GM18520 (cell line): ENCODE measurements around the gene MBTD1.
"Not testable (repeated sequence)": the region's sequence is repeated elsewhere in the genome, so short reads cannot be mapped to it uniquely, and the experiment has no call there.

Experiments used
- ATAC-seq: cut with Tn5 transposase; IDR thresholded peaks from one replicate; pipeline ENCODE4 v1.9.1; 2021; ENCODE audit not compliant: unreplicated experiment

The MBTD1 gene

GRCh38 chr17:51259564-51260236 lies at the start of gene MBTD1:
Gene MBTD1, minus strand, starts transcription at chr17:51260049. Its CDS starts 34,888 bp downstream, at chr17:51225161.
- peak; percentile 53 for ATAC-seq

GRCh38 chr17:51305182-51305581 lies 45.3 kb upstream of the MBTD1 start:
- ATAC-seq: no peak

- ATAC-seq: no peak
Observed at GRCh38 chr17:51299859-51300258, 40.0 kb upstream of the MBTD1 start.

DNA sequence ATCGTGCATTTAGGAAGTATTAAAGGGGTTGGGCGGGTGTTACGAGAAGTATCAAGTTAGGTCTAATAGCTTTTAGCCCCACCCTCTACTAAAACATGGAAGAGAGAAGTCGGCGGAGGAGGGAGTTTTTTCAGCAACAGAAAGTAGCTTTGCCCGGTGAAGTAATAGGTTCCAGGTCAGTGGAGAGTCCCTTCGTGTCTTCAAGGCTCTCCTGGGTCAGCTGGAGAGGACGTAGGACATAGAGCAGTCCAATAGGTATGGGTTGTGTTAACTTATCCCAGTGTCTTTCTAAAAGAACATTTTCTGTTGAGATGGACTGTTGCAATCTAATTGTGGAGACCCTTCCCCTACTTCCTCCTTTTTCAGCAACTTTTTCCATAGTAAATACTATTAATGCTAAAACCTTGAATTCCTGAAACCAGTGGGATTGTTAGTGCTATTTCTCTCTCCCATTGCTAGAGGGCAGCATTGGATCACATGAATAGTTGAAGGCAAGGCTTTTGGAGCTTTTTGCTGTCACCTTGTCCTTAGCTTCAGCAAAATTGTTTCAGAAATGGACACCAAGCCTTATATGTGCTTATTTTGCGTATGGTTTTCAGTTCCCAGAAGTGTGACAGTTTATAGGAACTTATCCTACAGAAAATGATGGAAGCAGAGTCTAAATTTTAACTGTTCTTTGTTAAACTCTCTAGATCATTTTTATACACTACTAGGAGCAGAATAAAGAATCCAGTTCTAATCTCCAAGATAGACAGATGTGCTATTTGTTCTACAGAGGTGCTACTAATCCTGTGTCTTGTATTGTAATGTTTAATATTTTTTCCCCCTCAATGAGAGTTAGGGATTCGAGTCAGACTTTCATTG lies 38.9 kb upstream of the MBTD1 start:
- no peak for ATAC-seq

DNA sequence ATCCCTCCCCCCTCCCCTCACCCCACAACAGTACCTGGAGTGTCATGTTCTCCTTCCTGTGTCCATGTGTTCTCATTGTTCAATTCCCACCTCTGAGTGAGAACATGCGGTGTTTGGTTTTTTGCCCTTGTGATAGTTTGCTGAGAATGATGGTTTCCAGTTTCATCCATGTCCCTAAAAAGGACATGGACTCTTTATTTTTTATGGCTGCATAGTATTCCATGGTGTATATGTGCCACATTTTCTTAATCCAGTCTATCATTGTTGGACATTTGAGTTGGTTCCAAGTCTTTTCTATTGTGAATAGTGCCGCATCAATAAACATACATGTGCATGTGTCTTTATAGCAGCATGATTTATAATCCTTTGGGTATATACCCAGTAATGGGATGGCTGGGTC lies 34.5 kb upstream of the MBTD1 start:
- ATAC-seq: not testable (repeated sequence)

- no peak for ATAC-seq
Observed at GRCh38 chr17:51289696-51290111, 29.9 kb upstream of the MBTD1 start.

DNA sequence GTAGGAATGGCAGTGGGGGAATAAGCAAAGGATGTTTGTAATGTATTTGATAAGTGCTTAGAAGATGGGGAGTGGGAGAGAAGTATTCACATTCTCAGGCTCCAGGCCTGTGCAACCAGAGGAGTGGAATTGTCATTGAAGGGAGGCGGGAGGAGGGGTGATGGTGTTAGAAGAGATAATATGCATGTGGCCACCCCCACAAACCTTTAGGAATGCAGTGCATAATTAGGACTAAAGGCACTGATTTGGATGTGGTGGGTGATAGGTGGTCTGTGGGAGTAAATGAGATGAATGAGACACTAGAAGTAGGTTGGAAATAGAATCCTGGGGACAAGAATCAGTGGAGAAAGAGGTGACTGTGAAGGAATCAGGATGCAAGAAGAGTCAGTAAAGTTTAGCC lies 27.6 kb upstream of the MBTD1 start:
- ATAC-seq: no peak

DNA sequence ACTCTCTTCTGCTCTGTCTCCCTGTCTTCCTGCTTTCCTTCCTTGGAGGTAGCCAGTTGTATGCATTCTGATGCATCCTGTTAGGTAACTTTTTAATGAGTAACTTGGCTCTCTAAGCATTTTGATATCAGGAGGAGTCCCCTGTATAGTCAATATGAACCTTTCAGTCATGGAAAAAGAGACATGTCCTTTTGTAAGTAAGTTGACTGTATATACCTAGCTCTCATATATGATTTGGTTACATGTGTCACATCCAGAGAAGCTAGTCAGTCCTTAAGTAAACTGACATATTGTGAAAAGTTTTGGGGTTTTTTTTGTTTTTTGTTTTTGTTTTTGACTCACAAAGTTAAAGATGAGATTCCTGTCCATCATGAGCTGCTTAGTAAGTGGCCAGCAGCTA lies 19.3 kb upstream of the MBTD1 start:
- no peak for ATAC-seq

DNA sequence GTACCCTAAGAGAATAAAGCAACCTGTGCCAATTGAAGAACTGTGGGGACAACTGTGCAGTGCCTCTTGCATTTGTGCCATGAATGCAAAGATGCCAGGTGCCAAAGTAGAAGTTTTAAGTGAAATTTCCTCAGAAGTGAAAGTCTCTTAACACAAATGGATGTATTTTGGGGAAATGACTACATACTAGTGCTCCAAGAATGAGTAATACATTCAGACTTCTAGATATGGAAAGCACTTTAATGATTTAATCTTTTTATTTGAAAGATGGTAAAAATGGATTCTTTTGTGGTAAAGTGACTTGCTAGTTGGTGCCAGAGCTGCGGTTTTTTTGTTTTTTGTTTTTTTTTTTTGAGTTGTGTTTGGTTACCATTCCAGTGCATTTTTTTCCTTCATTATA lies 15.5 kb upstream of the MBTD1 start:
- no peak for ATAC-seq

DNA sequence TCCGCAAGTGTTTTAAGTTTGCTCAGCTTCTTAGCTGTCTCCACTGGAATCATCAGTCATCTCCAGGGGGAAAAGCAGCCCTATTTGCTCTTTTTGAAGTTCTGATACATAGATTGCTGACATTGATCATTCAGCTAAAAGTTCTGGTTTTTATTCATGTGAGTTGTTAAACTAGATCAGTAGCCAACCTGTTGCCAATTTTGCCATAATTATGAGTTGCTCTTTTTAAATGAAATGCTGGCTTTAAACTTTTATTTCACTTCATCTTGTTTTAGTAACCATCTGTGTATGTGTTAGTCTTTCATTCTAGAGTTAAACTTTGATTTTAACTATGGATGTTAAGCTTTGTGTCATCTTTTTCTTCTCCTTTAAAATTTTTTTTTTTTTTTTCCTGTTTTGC lies 13.0 kb upstream of the MBTD1 start:
- ATAC-seq: no peak

GRCh38 chr17:51270636-51271035 lies 10.8 kb upstream of the MBTD1 start:
- ATAC-seq: no peak

- no peak for ATAC-seq
Observed at GRCh38 chr17:51269991-51270390, 10.1 kb upstream of the MBTD1 start.

DNA sequence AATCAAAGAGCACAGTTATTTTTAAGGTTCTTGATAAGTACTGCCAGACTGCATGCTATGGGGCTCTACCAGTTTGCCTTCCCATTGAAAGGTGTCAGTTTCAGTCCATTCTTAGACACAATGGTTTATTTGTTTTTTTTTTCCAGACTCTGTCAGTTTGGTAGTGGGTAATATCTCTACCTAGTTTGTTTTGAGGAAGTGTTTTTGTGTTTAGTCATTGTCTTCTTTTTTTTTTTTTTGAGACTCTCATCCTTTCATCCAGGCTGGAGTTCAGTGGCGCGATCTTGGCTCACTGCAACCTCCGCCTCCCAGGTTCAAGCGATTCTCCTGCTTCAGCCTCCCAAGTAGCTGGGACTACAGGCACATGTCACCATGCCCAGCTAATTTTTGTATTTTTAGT lies 4.6 kb upstream of the MBTD1 start:
- ATAC-seq: not testable (repeated sequence)

GRCh38 chr17:51263006-51263405 lies 3.2 kb upstream of the MBTD1 start:
- ATAC-seq: no peak

GRCh38 chr17:51261024-51261963 lies 1.4 kb upstream of the MBTD1 start:
- ATAC-seq: no peak

GRCh38 chr17:51260237-51261023 lies 581 bp upstream of the MBTD1 start, which contains the start of gene UTP18:
Gene UTP18, plus strand, starts transcription at chr17:51260546. Its CDS starts 39 bp downstream, at chr17:51260585.
- ATAC-seq: peak; percentile 62

DNA sequence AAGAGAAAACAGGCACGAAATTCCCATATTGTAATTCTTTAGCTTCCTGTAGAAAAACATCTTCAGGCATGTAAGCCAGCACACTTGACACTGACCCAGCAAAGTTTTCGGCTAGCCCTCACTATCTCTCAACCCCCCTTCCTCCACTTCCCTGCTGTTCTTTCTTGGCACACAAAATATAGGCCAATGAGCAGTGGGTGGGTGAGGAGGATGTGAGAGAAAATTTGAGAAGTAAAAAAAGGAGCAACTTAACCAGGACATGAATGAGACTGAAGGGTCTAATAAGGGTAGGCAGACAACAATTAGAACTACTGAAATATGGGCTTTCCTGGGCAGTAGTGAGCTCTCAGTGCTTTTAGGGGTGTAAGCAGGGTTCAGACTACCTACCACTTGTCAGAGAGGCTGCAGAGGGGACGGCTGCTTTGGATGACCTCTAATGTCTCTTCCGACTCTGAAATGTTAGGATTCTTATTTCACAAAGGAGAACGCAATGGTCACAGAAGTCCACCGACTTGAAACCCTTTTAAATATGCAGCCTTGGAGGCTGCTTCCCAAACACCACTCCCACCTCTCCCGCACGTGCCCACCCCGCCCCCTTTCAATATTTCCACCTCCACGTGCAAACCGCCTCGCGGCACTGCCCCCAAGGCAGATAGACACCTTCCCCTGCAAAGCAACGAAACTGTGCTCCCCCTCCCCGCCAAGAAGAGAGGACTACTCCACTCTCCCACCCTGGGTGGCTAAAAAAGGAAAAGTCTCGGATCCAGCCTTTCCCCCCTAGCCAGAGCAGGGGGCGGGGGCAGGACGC lies 889 bp downstream of the MBTD1 start:
- no peak for ATAC-seq

DNA sequence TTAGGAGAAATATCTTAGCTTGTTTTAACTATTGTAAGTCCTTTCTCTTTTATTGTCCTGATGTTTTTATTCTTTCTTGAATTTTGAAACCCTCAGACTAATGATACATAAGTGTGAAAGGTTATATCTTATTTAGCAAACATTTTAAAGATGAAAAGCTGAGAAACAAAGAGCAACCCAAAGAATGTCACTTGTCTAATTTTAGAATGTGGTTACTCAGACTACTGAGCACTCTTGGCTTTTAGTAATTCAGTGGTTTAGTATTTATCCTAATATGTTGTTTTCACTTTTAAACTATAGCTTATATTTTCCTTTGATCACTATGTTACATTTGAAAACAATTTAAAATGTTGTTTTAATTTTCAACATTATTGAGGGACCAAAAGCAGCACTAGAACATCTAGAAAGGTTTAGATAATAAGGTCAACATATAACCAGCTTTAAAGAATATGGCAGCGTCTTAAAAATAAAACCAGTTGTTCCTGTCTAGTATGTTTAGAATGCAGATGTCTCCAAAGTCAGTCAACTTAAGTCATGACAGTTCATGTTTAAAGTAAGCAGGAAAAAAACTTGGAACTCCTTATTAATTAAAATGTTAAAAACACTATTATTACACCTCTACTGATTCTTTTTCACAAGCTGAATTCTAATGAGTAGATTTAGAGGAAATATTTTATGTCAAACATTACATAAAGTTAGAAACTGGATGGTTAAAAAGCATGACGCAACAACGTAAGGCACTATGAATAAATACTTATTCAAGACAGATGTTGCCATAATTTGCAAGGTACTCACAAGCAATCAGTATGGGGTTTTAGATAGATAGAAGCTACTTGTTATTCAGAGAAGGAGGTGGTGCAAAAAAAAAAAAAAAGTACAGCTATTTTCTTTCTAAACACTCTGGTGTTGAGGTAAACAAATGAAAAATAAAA lies 2.4 kb downstream of the MBTD1 start:
- ATAC-seq: no peak
